Endodermal cell (in vitro differentiated cells): ENCODE measurements around the gene TAB3. TPM values are rescaled to one million over a fixed set of nuclear protein-coding genes. Genes with fewer than 3 reads are reported as not detected.

ENCODE experiments used
- DNase-seq: peaks from one replicate; pipeline ENCODE4 v3.0.0-alpha.2; 2017
- H3K27ac ChIP-seq: 2 replicates; pipeline ENCODE4 v1.5.1; 2013; ENCODE audit warnings: mild to moderate bottlenecking, low read depth, low read length, moderate library complexity
- H3K27me3 ChIP-seq: 2 replicates; pipeline ENCODE4 v1.6.1; 2013; ENCODE audit warnings: mild to moderate bottlenecking, low read length, moderate library complexity; ENCODE audit not compliant: insufficient read depth, control insufficient read depth, poor library complexity, severe bottlenecking
- H3K36me3 ChIP-seq: 2 replicates; pipeline ENCODE4 v1.7.0; 2013; ENCODE audit warnings: mild to moderate bottlenecking, low read length, moderate library complexity; ENCODE audit not compliant: control insufficient read depth, insufficient read depth
- H3K4me1 ChIP-seq: one replicate; pipeline ENCODE4 v1.7.0; 2013; ENCODE audit warnings: low read length; ENCODE audit not compliant: control insufficient read depth, insufficient read depth
- H3K4me3 ChIP-seq: 2 replicates; pipeline ENCODE4 v1.5.1; 2013; ENCODE audit warnings: mild to moderate bottlenecking, low read length, moderate library complexity
- H3K9ac ChIP-seq: 2 replicates; pipeline ENCODE4 v1.6.1; 2013; ENCODE audit warnings: mild to moderate bottlenecking, low read length, moderate library complexity; ENCODE audit not compliant: poor library complexity, severe bottlenecking; ENCODE audit errors: extremely low read depth
- H3K9me3 ChIP-seq: 2 replicates; pipeline ENCODE4 v1.6.1; 2013; ENCODE audit warnings: mild to moderate bottlenecking, low read length, moderate library complexity; ENCODE audit not compliant: control insufficient read depth
- H3K27ac Mint-ChIP-seq: 2 replicates; pipeline ENCODE4 v1.8.0; 2020; ENCODE audit warnings: mixed read lengths
- H3K27me3 Mint-ChIP-seq: 2 replicates; pipeline ENCODE4 v1.8.0; 2021; ENCODE audit warnings: mild to moderate bottlenecking, mixed read lengths; ENCODE audit not compliant: insufficient read depth
- H3K36me3 Mint-ChIP-seq: 2 replicates; pipeline ENCODE4 v1.8.0; 2020; ENCODE audit warnings: low read depth, mixed read lengths
- H3K4me1 Mint-ChIP-seq: 2 replicates; pipeline ENCODE4 v1.8.0; 2020; ENCODE audit warnings: mixed read lengths
- H3K4me3 Mint-ChIP-seq: 2 replicates; pipeline ENCODE4 v1.8.0; 2020; ENCODE audit warnings: mild to moderate bottlenecking, moderate library complexity, mixed read lengths
- H3K9me3 Mint-ChIP-seq: 2 replicates; pipeline ENCODE4 v1.8.0; 2020; ENCODE audit warnings: mild to moderate bottlenecking, mixed read lengths
- WGBS, 2 experiments: methylation state at CpG; one replicate each; pipeline versions ENCODE4 v1.1.5 to v1.1.7; 2013; ENCODE audit warnings: missing lambda C conversion rate in 2 of 2, mixed read lengths in 1 of 2; ENCODE audit not compliant: insufficient coverage in 1 of 2, insufficient read length in 1 of 2; 5-methylcytosine and 5-hydroxymethylcytosine counted together
- total RNA-seq, 2 donors: library from RNA; stranded (reverse); fragmentation: NEBNext Ultra II Directional in 1 of 2; extraction: Animal tissue kit (Norgen Biotek cat#: 25700) in 1 of 2; gene quantifications; 2 replicates in 1 of 2; 3 replicates in 1 of 2; pipeline ENCODE4 v1.2.1, GENCODE V29; 2021
- TF ChIP-seq, protein P1 (sequence below): fragments of 200-600 bp; sonication (generic); conservative IDR thresholded peaks from 2 replicates; pipeline ENCODE4 v1.5.0; 2021; ENCODE audit warnings: antibody characterized with exemption, mild to moderate bottlenecking

TAB3 gene
- total RNA-seq, 2 donors from 2014 or later: 19.8 to 23.2 TPM

DNA sequence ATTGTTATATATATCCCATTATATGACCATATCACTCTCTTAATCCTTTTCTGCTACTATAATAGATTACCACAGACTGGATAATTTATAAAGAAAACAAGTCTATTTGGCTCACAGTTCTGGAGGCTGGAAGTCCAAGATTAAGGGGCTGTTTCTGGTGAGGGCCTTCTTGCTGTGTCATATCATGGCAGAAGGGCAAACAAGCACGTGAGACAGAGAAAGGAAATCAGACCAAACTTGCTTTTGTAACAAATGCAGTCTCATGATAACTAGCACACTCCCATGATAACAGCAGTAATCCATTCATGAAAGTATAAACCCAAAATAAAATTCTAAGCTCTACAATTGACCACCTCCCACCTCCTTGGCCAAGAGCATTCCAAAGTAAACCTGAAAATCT, 16.3 kb upstream of the TAB3 start:
- peaks cover 21% of the 10 kb centered on the region for H3K9me3 ChIP-seq
- no peaks in the 10 kb centered on the region for H3K4me1 ChIP-seq
- H3K4me3 ChIP-seq: no peak overlapping the region
- DNase-seq: no peak
- peaks cover 34% of the 10 kb centered on the region for H3K9me3 Mint-ChIP-seq
- no peak overlapping the region for H3K4me3 Mint-ChIP-seq
- H3K27me3 Mint-ChIP-seq: no peaks in the 10 kb centered on the region
- H3K36me3 Mint-ChIP-seq: no peaks in the 10 kb centered on the region
- TF ChIP-seq, protein P1, sequence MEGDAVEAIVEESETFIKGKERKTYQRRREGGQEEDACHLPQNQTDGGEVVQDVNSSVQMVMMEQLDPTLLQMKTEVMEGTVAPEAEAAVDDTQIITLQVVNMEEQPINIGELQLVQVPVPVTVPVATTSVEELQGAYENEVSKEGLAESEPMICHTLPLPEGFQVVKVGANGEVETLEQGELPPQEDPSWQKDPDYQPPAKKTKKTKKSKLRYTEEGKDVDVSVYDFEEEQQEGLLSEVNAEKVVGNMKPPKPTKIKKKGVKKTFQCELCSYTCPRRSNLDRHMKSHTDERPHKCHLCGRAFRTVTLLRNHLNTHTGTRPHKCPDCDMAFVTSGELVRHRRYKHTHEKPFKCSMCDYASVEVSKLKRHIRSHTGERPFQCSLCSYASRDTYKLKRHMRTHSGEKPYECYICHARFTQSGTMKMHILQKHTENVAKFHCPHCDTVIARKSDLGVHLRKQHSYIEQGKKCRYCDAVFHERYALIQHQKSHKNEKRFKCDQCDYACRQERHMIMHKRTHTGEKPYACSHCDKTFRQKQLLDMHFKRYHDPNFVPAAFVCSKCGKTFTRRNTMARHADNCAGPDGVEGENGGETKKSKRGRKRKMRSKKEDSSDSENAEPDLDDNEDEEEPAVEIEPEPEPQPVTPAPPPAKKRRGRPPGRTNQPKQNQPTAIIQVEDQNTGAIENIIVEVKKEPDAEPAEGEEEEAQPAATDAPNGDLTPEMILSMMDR: no peak
- H3K9ac ChIP-seq: no peak overlapping the region
- H3K27ac Mint-ChIP-seq: no peak overlapping the region
- H3K27ac ChIP-seq: no peak overlapping the region
- no peaks in the 10 kb centered on the region for H3K36me3 ChIP-seq
- WGBS, 2 experiments: 86% methylated on average over 1 of the region's 1 CpG; no CpG with 5 or more reads in 1 of the 2 experiments
- no peaks in the 10 kb centered on the region for H3K27me3 ChIP-seq
- peaks cover 12% of the 10 kb centered on the region for H3K4me1 Mint-ChIP-seq

DNA sequence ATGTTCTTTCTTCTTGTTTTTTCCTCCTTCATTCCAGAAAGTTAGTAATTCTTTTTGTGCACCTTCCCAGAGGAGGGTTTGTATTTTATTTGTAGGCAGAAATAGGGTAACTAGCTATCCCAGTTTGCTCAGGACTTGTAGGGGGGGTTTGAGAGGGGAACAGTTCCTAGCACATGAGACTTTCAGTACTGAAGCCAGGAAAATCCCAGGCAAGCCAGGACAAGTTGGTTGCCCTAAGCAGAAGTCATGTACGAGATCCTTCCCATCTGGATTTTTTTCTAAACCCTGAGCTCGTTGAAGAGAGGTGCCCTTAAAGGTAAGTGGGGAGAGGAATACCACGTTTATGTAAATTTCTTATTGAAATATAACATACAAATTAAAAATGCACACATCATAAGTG, 15.6 kb upstream of the TAB3 start:
- H3K9me3 ChIP-seq: peaks cover 21% of the 10 kb centered on the region
- Mint-ChIP-seq H3K9me3 (peaks cover 35% of the 10 kb centered on the region), H3K36me3 (no peaks in the 10 kb centered on the region), H3K27ac (no peak overlapping the region), H3K27me3 (no peaks in the 10 kb centered on the region), H3K4me3 (no peak overlapping the region), H3K4me1 (peaks cover 6% of the 10 kb centered on the region)
- no peak overlapping the region for H3K4me3 ChIP-seq
- no peak overlapping the region for H3K27ac ChIP-seq
- no peaks in the 10 kb centered on the region for H3K4me1 ChIP-seq
- DNase-seq: no peak
- H3K9ac ChIP-seq: no peak overlapping the region
- no peaks in the 10 kb centered on the region for H3K36me3 ChIP-seq
- no peaks in the 10 kb centered on the region for H3K27me3 ChIP-seq
- TF ChIP-seq, protein P1: no peak
- WGBS, 2 experiments: 100% methylated on average over 1 of the region's 3 CpGs; no CpG with 5 or more reads in 1 of the 2 experiments

DNA sequence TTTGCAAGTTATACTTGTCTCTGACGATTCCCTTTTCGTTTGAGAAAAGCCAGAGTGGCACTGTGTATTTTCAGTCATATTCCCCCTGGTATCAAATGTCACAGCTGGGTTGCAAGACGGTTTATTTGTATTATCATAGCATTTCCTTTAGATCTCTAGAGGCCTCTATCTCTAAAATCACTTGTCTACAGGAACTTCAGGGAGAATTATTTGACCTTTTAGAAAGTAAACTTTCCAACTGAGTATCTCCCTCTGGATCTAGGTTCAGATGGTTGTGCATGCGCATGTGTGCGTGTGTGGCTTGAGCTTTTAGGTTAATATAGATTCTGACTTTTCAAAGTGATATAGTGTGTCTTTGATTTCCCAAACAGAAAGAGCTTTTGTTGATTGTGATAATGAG, 15.1 kb upstream of the TAB3 start:
- Histone ChIP-seq H3K36me3 (no peaks in the 10 kb centered on the region), H3K4me3 (no peak overlapping the region), H3K27ac (no peak overlapping the region), H3K4me1 (no peaks in the 10 kb centered on the region), H3K9me3 (peaks cover 21% of the 10 kb centered on the region), H3K27me3 (no peaks in the 10 kb centered on the region), H3K9ac (no peak overlapping the region)
- H3K4me1 Mint-ChIP-seq: peaks cover 1% of the 10 kb centered on the region
- TF ChIP-seq, protein P1: no peak
- H3K27ac Mint-ChIP-seq: no peak overlapping the region
- H3K36me3 Mint-ChIP-seq: no peaks in the 10 kb centered on the region
- H3K4me3 Mint-ChIP-seq: no peak overlapping the region
- H3K27me3 Mint-ChIP-seq: no peaks in the 10 kb centered on the region
- WGBS, 2 experiments: 80 to 82% methylated on average over 1 to 5 of the region's 5 CpGs
- no peak for DNase-seq
- peaks cover 35% of the 10 kb centered on the region for H3K9me3 Mint-ChIP-seq
